PC-3 (cell line): ENCODE data around the gene CAVIN1.

Experiments
- EZH2phosphoT487 ChIP-seq: fragments of 300-600 bp; sonication (generic); IDR thresholded peaks from 2 replicates; pipeline ENCODE4 v1.6.1; 2018; ENCODE audit warnings: mild to moderate bottlenecking, antibody characterized with exemption, low read length, borderline replicate concordance
- TF ChIP-seq, protein P1 (sequence below): fragments of 300-600 bp; sonication (generic); conservative IDR thresholded peaks from 2 replicates; pipeline ENCODE4 v1.5.1; 2017; ENCODE audit warnings: antibody characterized with exemption, low read depth, mild to moderate bottlenecking, low read length

DNA sequence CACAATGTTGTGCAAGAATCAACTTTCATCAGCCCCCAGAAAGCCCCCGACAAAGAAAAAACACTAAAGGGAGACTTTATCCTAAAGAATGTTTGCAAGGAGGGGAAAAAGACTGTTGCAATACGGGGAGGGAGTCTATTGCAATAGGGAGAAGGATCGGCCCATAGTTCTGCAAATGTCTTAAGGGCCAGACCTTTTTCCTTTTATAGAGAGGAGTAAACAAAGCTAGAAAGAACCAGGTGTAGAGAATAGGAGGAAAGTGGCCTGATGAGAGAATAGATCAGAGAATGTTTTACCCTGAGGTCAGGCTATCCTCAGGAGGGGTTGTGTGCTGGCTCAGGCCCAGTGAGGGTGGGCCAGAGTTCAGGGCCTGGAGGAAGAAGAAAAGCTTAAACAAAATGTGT lies 8.7 kb upstream of the CAVIN1 start:
- no peak for TF ChIP-seq EZH2phosphoT487
- TF ChIP-seq, protein P1, sequence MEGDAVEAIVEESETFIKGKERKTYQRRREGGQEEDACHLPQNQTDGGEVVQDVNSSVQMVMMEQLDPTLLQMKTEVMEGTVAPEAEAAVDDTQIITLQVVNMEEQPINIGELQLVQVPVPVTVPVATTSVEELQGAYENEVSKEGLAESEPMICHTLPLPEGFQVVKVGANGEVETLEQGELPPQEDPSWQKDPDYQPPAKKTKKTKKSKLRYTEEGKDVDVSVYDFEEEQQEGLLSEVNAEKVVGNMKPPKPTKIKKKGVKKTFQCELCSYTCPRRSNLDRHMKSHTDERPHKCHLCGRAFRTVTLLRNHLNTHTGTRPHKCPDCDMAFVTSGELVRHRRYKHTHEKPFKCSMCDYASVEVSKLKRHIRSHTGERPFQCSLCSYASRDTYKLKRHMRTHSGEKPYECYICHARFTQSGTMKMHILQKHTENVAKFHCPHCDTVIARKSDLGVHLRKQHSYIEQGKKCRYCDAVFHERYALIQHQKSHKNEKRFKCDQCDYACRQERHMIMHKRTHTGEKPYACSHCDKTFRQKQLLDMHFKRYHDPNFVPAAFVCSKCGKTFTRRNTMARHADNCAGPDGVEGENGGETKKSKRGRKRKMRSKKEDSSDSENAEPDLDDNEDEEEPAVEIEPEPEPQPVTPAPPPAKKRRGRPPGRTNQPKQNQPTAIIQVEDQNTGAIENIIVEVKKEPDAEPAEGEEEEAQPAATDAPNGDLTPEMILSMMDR = no peak
